Smooth muscle cell (in vitro differentiated cells): ENCODE results near the gene PPFIA1. TPM values are rescaled to one million over a fixed set of nuclear protein-coding genes. Genes with fewer than 3 reads are reported as not detected.

Source experiments
- DNase-seq: peaks from one replicate; lab custom pipeline; 2025; ENCODE audit not compliant: unreplicated experiment; lab: John Stamatoyannopoulos, UW
- H2AFZ ChIP-seq: fragments of 200-600 bp; sonication (generic); 2 replicates; pipeline ENCODE4 v1.6.0; 2016; ENCODE audit warnings: antibody characterized with exemption, low read depth, mild to moderate bottlenecking
- H3F3A ChIP-seq: fragments of 200-600 bp; sonication (generic); 2 replicates; pipeline ENCODE4 v1.6.0; 2017; ENCODE audit warnings: antibody characterized with exemption, low read depth
- H3K27ac ChIP-seq: fragments of 200-600 bp; sonication (generic); 2 replicates; pipeline ENCODE4 v1.5.1; 2016; ENCODE audit warnings: low read depth, mild to moderate bottlenecking
- H3K27me3 ChIP-seq: fragments of 200-600 bp; sonication (generic); 2 replicates; pipeline ENCODE4 v1.6.1; 2016; ENCODE audit warnings: low read depth, mild to moderate bottlenecking
- H3K36me3 ChIP-seq: fragments of 200-600 bp; sonication (generic); 2 replicates; pipeline ENCODE4 v1.5.1; 2016; ENCODE audit warnings: low read depth
- H3K4me1 ChIP-seq: fragments of 200-600 bp; sonication (generic); 2 replicates; pipeline ENCODE4 v1.5.1; 2016; ENCODE audit warnings: low read depth
- H3K4me2 ChIP-seq: fragments of 200-600 bp; sonication (generic); 2 replicates; pipeline ENCODE4 v1.6.0; 2016; ENCODE audit warnings: mild to moderate bottlenecking
- H3K4me3 ChIP-seq: fragments of 200-600 bp; sonication (generic); 2 replicates; pipeline ENCODE4 v1.5.1; 2016; ENCODE audit warnings: mild to moderate bottlenecking
- H3K79me2 ChIP-seq: fragments of 200-600 bp; sonication (generic); 2 replicates; pipeline ENCODE4 v1.6.0; 2016; ENCODE audit warnings: low read depth, mild to moderate bottlenecking
- H3K9ac ChIP-seq: fragments of 200-600 bp; sonication (generic); 2 replicates; pipeline ENCODE4 v1.6.0; 2016; ENCODE audit warnings: low read depth
- H3K9me3 ChIP-seq: fragments of 200-600 bp; sonication (generic); replicated peaks from 2 replicates; pipeline ENCODE4 v1.5.1; 2016; ENCODE audit warnings: low read depth
- H4K20me1 ChIP-seq: fragments of 200-600 bp; sonication (generic); 2 replicates; pipeline ENCODE4 v1.6.0; 2016; ENCODE audit warnings: low read depth
- CTCF ChIP-seq: fragments of 200-600 bp; sonication (generic); IDR thresholded peaks from 2 replicates; pipeline ENCODE4 v1.5.1; 2017; ENCODE audit warnings: borderline replicate concordance, mild to moderate bottlenecking, antibody characterized with exemption; ENCODE audit not compliant: insufficient read depth, poor library complexity, severe bottlenecking
- WGBS: methylation state at CpG from one replicate; pipeline ENCODE4 v1.1.7; 2016; ENCODE audit warnings: low lambda C conversion rate; 5-methylcytosine and 5-hydroxymethylcytosine counted together
- polyA plus RNA-seq: library from polyadenylated mRNA; unstranded; fragments of >200 nt; fragmentation: Nextera tagmentation; extraction: Ambion mirVana; gene quantifications from 2 replicates; pipeline ENCODE4 v1.2.1, GENCODE V29; 2016
- total RNA-seq: library from RNA; depleted of rRNA; stranded (reverse); fragments of >200 nt; gene quantifications from 2 replicates; pipeline ENCODE4 v1.2.3, GENCODE V29; 2014

Gene PPFIA1
- total and polyA plus RNA-seq, 2 experiments from 2014 or later = 23.8 to 48.2 TPM

- Histone ChIP-seq H3K27me3 (no peaks in the 10 kb centered on the region), H3K27ac (peak overlapping the region; percentile 19), H3K4me2 (no peak overlapping the region), H3F3A (no peaks in the 10 kb centered on the region), H3K4me1 (no peaks in the 10 kb centered on the region), H3K79me2 (no peaks in the 10 kb centered on the region), H3K9ac (no peak overlapping the region), H2AFZ (no peak overlapping the region), H4K20me1 (no peaks in the 10 kb centered on the region), H3K4me3 (no peak overlapping the region), H3K36me3 (no peaks in the 10 kb centered on the region), H3K9me3 (no peaks in the 10 kb centered on the region)
- TF ChIP-seq CTCF = no peak
- 69% methylated on average over 4 of the region's 4 CpGs for WGBS
- DNase-seq = no peak
Measured at GRCh38 chr11:70247710-70248072, 22.8 kb upstream of the PPFIA1 start.

- Histone ChIP-seq H3K4me1 (no peaks in the 10 kb centered on the region), H3K4me2 (no peak overlapping the region), H2AFZ (no peak overlapping the region), H3K4me3 (no peak overlapping the region), H3K79me2 (no peaks in the 10 kb centered on the region), H3K27ac (no peak overlapping the region), H3K9ac (no peak overlapping the region), H3K36me3 (no peaks in the 10 kb centered on the region), H4K20me1 (no peaks in the 10 kb centered on the region), H3K27me3 (no peaks in the 10 kb centered on the region), H3K9me3 (no peaks in the 10 kb centered on the region), H3F3A (no peaks in the 10 kb centered on the region)
- TF ChIP-seq CTCF = no peak
- 78% methylated on average over 16 of the region's 16 CpGs for WGBS
- DNase-seq = no peak
Measured at GRCh38 chr11:70250876-70251658, 19.4 kb upstream of the PPFIA1 start.

DNA sequence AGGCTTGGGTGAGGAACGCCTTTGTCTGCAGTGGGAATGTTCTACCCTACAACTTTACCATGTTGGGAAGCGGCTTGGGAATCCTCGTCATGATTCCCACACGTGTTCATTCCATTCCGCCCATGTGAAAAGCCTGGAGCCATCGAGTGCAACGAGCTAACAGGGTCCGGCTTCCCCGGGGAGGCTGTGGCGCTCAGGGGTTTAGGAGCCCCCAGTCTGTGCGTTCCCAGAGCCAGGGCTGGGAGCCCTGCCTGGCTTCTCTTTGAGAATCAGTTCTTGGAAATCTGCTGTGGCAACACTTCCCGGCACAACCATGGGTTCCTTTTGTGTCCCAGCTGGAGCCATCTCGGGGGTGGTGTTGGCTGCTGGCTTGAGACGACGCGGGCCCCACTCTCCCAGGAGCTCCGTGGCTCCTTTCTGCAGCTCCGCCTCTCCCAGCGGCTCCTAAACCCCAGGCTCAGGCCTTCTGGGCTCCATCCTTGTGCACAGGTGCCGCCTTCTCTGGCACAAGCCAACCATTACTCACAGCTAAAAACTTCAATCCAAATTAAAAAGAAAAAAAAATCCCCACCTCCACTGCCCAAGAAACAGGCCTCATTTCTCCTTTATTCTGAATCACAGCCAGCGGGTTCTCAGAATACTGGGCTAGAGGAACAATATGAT is 18.7 kb upstream of the PPFIA1 start:
- no peak overlapping the region for H3K4me2 ChIP-seq
- H3K9me3 ChIP-seq = no peaks in the 10 kb centered on the region
- no peak for DNase-seq
- 91% methylated on average over 21 of the region's 21 CpGs for WGBS
- no peak overlapping the region for H3K4me3 ChIP-seq
- H2AFZ ChIP-seq = no peak overlapping the region
- H3K9ac ChIP-seq = no peak overlapping the region
- H3K4me1 ChIP-seq = no peaks in the 10 kb centered on the region
- no peaks in the 10 kb centered on the region for H3K36me3 ChIP-seq
- no peak overlapping the region for H3K27ac ChIP-seq
- H3K79me2 ChIP-seq = no peaks in the 10 kb centered on the region
- no peaks in the 10 kb centered on the region for H3K27me3 ChIP-seq
- no peak for TF ChIP-seq CTCF
- H3F3A ChIP-seq = no peaks in the 10 kb centered on the region
- H4K20me1 ChIP-seq = no peaks in the 10 kb centered on the region
